Fibroblast of peridontal ligament (primary cell): Measurements from ENCODE around the gene FARS2.
"Not testable (repeated sequence)": the region's sequence is repeated elsewhere in the genome, so short reads cannot be mapped to it uniquely, and the experiment has no call there.

ENCODE experiments used
- DNase-seq: peaks from one replicate; pipeline ENCODE4 v3.0.0-alpha.2; 2010; ENCODE audit errors: extremely low read depth

FARS2 gene

DNA sequence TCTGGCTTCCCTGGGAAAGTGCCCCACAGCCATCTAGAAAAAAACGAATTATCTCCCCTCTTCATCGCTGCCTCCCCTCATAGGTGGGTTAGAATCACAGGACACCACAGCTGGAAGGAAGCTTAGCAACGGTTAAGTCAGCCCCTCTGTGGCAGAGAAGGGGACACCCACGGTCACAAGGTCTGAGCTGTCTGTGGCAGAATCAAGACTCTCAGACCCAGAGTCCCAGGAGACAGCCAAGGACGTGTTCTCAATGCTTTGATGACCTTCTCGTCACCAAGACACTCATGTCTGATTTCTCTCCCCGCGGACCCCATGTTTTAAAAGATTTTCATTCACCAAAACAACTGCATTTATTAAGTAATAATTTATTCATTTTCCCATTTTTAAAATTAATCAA is 523.9 kb downstream of the FARS2 start:
- no peak for DNase-seq

DNA sequence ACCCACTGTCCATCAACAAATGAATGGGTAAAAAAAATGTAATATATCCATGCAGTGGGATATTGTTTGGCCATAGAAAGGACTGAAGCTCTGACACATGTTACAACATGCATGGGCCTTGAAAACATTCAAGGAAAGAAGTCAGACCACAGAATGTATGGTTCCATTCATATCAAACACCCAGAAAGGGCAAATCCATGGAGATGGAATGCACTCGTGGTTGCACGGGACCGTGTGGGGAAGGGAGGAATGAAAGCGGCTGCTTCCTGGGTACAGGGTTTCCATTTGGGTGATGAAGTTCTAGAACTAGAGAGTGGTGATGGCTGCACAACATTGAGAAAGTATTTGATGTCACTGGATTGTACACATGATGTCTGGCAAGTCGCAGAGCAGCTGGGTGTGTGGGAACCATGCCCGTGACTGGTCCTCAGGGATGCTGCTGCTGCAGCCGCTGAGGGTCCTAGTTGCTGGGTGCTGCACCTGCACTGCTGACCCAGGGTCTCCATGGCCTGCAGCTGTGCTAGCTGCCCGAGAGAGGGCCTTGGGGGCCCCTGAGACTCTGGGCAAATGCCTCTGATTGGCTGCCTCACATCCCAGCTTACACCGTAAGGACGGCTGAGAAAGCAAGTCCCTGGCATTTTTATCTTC is 525.1 kb downstream of the FARS2 start:
- no peak for DNase-seq

DNA sequence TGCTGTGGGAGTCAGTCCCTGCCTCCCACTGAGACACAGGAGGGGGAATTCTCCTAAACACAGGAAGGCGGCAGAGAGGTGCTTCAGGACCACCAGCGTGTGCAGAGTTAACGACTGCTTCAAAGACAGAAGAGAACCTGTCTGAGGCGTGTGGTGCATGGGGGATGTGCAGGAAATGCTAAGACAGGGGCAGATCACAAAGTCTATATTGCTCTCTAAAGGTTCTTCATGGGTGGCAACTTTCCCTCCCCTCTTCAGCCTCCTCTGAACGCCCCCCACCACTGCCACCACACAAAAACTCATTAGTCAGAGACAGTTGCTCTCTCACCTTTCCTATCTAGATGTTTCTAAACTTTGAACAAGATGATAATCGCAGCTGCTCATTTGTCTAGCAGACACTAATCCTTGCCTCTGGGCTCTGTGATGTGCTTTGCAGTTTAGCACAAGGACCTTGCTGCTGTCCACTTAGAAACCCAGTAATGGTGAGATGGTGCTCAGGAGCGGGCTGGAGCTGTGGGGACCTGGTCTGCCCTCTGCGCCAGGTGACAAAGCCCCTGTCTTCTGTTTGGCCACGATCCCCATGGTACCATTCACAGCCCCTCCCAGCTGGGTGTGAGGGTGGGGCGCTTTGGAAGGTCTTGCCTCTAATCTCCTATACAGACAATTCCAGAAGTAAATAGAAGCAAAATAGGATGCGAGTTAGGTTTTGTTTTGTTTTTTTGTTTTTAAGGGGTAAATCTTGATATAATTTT is 525.8 kb downstream of the FARS2 start:
- DNase-seq: no peak

DNA sequence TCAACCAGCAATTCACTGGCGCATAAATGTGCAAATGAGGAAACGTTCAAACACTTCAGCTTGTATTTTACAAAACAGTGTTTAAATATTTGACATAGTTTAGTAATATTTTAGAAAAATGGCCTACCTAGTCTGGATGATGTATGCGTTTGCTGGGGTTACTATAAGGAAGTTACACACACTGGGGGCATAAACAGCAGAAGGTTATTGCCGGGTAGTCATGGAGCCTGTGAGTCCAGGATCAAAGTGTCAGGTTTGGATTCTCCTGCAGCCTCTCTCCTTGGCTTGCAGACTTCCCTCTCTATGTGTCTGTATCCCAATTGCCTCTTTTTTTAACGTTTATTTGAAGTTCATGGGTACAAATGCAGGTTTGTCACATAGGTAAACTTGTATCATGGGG is 528.1 kb downstream of the FARS2 start:
- DNase-seq: not testable (repeated sequence)

DNA sequence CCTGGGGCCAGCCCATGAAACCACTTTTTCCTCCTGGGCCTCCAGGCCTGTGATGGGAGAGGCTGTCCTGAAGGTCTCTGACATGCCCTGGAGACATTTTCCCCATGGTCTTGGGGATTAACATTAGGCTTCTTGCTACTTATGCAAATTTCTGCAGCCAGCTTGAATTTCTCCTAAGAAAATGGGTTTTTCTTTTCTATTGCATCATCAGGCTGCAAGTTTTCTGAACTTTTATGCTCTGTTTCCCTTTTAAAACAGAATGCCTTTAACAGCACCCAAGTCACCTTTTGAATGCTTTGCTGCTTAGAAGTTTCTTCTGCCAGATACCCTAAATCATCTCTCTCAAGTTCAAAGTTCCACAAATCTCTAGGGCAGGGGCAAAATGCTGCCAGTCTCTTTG is 535.2 kb downstream of the FARS2 start:
- not testable (repeated sequence) for DNase-seq

DNA sequence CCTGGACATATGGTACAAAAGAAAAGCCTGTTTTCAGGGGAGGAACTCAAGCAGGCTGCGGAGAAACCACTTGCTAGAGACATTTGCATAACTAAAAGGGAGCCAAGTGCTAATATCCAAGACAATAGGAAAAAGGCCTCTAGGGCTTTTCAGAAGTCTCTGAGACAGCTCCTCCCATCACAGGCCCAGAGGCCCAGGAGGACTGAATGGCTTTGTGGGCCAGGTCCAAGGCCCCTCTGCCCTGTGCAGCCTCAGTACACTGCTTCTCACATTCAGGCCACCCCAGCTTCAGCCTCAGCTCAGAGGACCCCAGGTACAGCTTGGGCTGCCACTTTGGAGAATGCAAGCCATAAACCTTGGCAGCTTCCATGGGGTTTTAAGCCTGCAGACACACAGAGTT is 545.1 kb downstream of the FARS2 start:
- DNase-seq: not testable (repeated sequence)

DNA sequence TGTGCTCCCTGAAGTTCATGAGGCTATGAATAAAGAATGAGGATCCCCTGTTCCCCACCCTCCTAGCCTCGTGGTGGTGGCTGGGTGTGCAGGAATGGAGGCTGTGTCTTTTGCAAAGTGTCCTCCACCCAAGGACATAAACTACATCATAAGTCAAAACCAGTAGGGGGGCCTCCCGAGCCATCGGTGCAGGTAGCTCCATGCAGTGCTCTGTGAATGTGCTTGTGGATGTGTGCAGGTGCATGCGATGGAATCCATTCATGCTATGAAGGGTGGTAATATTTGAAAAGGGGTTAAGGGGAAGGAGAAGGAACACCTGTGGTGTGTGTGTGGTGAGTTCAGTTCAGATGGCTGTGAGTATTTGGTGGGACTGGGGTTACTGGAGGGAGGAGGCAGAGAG is 548.1 kb downstream of the FARS2 start:
- DNase-seq: no peak

DNA sequence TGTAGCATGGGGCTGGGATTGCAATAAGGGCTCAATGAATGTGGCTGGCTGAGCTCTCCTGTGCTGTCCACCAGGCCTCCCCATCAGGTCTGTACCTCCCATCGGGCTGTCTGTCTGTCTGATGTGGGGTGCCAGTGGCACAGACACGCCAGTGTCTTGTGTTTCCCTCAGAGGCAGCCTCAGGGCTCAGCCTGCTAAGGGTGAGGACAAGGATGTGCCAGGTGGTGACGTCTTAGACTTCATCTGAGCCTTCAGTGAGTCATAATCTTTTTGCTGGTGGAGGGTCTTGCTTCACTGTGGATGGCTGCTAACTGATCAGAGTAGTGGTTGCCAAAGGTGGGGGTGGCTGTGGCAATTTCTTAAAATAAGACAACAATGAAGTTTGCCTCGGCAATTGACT is 550.7 kb downstream of the FARS2 start:
- no peak for DNase-seq

DNA sequence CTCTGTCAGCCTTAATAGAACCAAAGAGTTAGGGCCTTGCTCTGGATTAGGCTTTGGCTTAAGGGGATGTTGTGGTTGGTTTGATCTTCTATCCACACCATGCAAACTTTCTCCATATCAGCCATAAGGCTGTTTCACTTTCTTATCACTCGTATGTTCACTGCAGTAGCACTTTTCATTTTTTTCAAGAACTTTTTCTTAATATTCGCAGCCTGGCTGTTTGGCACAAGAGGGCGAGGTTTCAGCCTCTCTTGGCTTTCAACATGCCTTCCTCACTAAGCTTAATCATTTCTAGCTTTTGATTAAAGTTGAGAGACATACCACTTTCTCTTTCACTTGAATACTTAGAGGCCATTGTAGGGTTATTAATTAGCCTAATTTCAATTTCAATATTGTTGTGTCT is 552.3 kb downstream of the FARS2 start:
- DNase-seq: no peak

DNA sequence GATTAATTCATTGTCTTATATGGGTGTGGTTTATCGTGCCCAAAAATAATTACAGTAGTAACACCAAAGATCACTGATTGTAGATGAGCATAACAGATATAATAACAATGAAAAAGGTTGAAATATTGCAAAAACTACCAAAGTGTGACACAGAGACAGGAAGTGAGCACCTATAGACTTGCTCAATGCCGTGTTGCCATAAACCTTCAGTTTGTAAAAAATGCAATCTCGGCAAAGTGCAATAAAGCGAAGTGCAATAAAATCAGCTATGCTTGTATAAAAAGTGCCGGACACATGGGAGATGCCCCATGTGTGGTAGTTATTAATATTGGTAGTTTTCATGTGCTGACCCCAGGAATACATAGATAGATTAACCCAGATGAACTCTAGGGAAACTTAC is 552.8 kb downstream of the FARS2 start:
- DNase-seq: no peak

DNA sequence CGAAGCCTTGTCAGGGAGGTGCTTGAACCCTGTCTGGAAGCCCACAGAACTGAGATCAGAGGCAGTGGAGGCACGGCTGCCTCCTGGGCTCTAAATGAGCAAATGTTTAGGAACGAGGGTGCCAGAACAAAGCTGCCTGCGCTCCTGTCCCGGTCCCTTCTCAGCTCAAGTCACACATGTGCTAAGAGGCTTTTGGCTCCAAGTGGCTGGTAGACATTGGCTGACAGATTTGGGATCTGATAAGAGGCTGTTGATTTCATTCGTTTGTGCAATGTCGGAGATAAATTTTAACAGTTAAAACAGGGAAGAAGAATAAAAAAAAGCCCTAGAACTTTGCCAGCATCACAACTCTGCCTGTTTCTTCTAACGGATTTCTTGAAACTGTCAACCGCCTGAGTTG is 553.6 kb downstream of the FARS2 start:
- no peak for DNase-seq

DNA sequence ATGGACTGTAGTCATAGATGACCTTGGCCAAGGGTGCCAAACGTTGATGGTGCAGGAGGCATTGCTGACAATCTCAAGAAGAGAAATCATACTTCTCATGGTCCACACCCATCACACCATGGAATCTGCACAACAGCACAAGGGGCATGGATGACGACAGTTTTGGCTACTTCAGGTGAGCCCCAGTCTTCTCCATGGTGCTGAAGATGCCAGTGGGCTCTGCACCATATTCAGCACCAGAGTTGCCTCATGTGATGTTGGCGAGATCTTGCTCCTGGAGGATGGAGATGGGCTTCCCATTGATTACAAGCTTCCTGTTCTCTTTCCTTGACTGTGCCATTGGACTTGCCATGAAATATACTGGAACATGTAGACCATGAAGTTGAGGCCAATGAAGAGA is 556.6 kb downstream of the FARS2 start:
- no peak for DNase-seq

DNA sequence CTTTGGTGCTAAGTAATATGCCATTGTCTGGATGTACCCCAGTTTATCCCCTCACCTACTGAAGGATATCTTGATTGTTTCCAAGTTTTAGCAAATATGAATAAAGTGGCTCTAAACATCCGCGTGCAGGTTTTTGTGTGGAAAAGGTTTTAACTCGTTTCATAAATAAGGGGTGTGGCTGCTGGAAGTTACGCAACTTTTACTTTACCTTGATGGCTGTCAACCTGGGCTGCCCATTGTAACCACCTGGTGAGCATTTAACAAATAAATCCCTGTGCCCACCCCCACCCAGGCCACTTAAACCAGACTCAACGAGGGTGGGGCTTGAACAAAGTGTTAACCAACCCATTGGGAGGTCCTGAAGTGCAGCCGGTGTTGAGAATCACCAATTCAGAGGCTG is 557.6 kb downstream of the FARS2 start:
- DNase-seq: no peak
